Lower leg skin (tissue), 3 donors: ENCODE data around the gene PDK2.

Experiments used
- CTCF ChIP-seq, 3 donors: fragments of 450-650 bp; IDR thresholded peaks; one replicate each; pipeline ENCODE4 v1.5.1; 2016; ENCODE audit warnings: antibody characterized with exemption in 3 of 3, mild to moderate bottlenecking in 3 of 3, moderate library complexity in 2 of 3
- POLR2A ChIP-seq, 2 donors: fragments of 450-650 bp; IDR thresholded peaks; one replicate each; pipeline ENCODE4 v1.6.1; 2016 to 2017; ENCODE audit warnings: antibody characterized with exemption in 2 of 2, mild to moderate bottlenecking in 1 of 2, moderate library complexity in 1 of 2

- TF ChIP-seq CTCF (IDR thresholded peaks at IDR 0.05) (peak in 2 of 3 donors; percentile 25 to 84), POLR2A (IDR thresholded peaks at IDR 0.05) (no peak)
These were observed 853 bp upstream of the PDK2 start for GRCh38 chr17:50094243-50094752.
